ENCODE results near the gene ADPRS.

The ADPRS gene

DNA sequence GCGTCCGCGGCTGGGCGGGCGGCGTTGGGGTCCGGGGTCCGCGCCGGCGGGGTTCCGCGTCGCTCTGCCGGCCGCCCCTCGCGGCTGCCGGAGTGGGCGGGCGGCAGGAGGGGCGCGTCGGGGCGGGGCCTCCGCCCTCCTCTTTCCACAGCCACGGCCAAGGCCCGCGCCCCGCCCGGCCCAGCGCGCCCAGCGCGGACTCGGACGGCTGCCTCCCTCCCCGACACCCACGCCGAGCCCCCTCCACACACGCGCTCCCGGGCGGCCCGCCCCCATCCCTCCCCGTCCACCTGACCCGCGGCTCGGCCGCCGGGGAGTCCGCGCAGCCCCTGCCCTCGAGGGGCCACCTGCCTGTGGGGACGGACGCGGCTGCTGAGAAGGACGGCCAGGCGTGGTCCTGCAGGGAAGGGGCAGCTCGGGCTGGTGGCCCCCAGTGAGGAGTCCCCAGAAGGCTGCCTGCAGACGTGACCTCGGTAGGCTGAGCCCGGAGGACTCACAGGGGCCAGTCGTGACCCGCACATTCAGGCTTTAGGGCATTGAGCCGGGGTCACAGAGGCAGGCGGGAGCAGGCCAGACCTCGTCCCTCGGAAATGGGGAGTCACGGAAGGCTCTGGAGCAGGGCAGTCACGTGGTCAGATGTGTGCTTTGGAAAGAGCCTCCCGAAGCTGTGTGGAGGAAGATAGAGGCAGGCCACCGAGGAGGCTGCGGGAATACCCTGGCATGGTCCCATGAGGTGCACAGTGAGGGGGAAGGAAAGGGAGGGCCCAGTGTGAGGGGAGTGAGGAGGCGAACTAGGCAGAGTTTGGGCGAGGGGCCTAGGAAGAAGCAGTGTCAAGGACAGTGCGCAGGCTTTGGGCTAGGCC is 36.7 kb downstream of the ADPRS start, which contains the start of gene COL8A2:
COL8A2 (minus strand) TSS at position 94 of the 863 bp plus-strand sequence. CDS start 24,980 bp downstream, outside the sequence.
- Mint-ChIP-seq H3K4me3 (peak within 1 kb of the TSS; percentile 44), H3K9me3 (no peaks in the 10 kb centered on the region), H3K4me1 (ENCODE audit: low read depth) (peaks cover 14% of the 10 kb centered on the region), H3K27me3 (ENCODE audit: low read depth) (peaks cover 41% of the 10 kb centered on the region), H3K27ac (no peak within 1 kb of the TSS), H3K36me3 (ENCODE audit: low read depth) (no peaks in the 10 kb centered on the region)
- DNase-seq (ENCODE audit: low spot score) = no peak

DNA sequence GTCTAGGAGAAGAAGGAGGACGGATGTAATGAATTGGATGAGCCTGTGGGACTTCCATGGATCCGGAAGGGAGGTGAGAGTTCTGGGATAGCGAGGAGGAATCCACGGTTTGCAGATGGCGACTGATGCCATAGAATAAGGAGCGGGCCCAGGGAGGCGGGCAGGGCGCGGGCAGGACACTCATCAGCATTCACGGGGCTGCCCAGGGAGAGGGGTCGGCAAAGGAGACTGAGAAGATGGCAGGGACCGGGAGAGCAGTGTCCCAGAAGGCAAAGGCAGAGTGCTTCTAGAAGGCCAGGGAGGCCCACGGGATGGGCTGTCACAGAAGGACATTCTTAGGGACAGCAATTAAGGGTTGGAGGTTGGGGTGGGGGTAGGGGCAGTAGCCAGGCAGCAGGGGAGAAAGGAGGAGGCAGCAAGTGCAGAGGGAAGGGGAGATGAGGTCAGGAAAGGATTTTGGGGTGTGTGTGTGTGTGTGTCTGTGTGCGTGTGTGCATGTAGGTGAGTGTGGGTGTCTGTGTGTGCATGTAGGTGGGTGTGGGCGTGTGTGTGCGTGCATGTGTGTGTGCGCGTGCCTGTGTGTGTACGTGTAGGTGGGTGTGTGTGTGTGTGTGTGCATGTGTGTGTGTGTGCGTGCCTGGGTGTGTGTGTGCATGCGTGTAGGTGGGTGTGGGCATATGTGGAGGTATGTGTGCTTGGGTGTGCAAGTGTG is 37.5 kb downstream of the ADPRS start:
- H3K36me3 Mint-ChIP-seq (ENCODE audit: low read depth) = no peaks in the 10 kb centered on the region
- no peak for DNase-seq (ENCODE audit: low spot score)
- peaks cover 41% of the 10 kb centered on the region for H3K27me3 Mint-ChIP-seq (ENCODE audit: low read depth)
- peaks cover 14% of the 10 kb centered on the region for H3K4me1 Mint-ChIP-seq (ENCODE audit: low read depth)
- H3K4me3 Mint-ChIP-seq = no peak overlapping the region
- H3K27ac Mint-ChIP-seq = no peak overlapping the region
- no peaks in the 10 kb centered on the region for H3K9me3 Mint-ChIP-seq

- Mint-ChIP-seq H3K4me1 (ENCODE audit: low read depth) (peaks cover 14% of the 10 kb centered on the region), H3K9me3 (no peaks in the 10 kb centered on the region), H3K27me3 (ENCODE audit: low read depth) (peaks cover 38% of the 10 kb centered on the region), H3K27ac (no peak overlapping the region), H3K4me3 (no peak overlapping the region), H3K36me3 (ENCODE audit: low read depth) (no peaks in the 10 kb centered on the region)
- no peak for DNase-seq (ENCODE audit: low spot score)
Measured at GRCh38 chr1:36126797-36127500, 38.3 kb downstream of the ADPRS start.

DNA sequence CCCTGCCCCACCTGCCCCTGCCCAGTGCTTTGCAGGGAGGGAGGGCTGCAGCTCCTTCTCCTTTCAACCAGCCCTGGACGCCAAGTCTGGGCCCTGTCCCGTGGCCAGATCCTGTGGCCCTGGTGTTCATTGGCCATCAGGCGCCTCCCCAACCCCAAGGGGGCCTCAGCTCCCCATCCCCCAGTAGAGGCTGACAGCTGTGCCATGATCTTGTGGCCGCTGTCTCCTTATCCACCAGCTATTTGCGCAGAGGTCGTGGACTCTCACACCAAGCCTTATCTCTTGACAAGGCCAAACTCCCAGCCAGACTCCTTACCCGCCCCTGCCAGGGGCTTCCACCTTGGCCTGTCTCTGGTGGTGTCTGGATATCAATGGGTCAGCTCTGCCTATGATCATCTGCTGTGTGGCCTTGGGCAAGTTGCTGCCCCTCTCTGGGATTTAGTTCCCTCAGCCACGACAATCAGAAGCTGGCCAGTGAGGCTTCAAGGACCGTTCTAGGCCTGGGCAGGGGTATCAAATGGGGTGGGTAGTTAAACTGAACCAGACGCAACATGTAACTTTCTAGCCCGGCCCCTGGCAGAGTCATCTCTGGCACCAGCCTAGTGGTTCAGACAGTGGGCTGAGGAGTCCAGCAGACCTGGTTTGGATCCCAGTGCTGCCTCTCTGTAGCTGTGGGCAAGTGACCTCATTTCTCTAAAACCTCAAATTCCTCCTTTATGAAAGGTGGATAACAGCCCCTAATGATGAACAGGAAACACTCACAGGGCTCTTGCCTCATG is 39.6 kb downstream of the ADPRS start:
- no peak overlapping the region for H3K27ac Mint-ChIP-seq
- no peak overlapping the region for H3K4me3 Mint-ChIP-seq
- H3K36me3 Mint-ChIP-seq (ENCODE audit: low read depth) = no peaks in the 10 kb centered on the region
- H3K27me3 Mint-ChIP-seq (ENCODE audit: low read depth) = peaks cover 24% of the 10 kb centered on the region
- peaks cover 8% of the 10 kb centered on the region for H3K4me1 Mint-ChIP-seq (ENCODE audit: low read depth)
- H3K9me3 Mint-ChIP-seq = no peaks in the 10 kb centered on the region
- DNase-seq (ENCODE audit: low spot score) = no peak

GRCh38 chr1:36128905-36129206 is 40.2 kb downstream of the ADPRS start:
- Mint-ChIP-seq H3K4me3 (no peak overlapping the region), H3K36me3 (ENCODE audit: low read depth) (no peaks in the 10 kb centered on the region), H3K27ac (no peak overlapping the region), H3K27me3 (ENCODE audit: low read depth) (peaks cover 20% of the 10 kb centered on the region), H3K9me3 (no peaks in the 10 kb centered on the region), H3K4me1 (ENCODE audit: low read depth) (peaks cover 5% of the 10 kb centered on the region)
- no peak for DNase-seq (ENCODE audit: low spot score)

GRCh38 chr1:36132029-36132428 is 43.3 kb downstream of the ADPRS start:
- Mint-ChIP-seq H3K27me3 (ENCODE audit: low read depth) (no peaks in the 10 kb centered on the region), H3K4me1 (ENCODE audit: low read depth) (peaks cover 2% of the 10 kb centered on the region), H3K4me3 (no peak overlapping the region), H3K36me3 (ENCODE audit: low read depth) (peaks cover 3% of the 10 kb centered on the region), H3K9me3 (no peaks in the 10 kb centered on the region), H3K27ac (no peak overlapping the region)
- no peak for DNase-seq (ENCODE audit: low spot score)

GRCh38 chr1:36133484-36133883 is 44.8 kb downstream of the ADPRS start:
- Mint-ChIP-seq H3K27ac (no peak overlapping the region), H3K9me3 (no peaks in the 10 kb centered on the region), H3K36me3 (ENCODE audit: low read depth) (peaks cover 13% of the 10 kb centered on the region), H3K27me3 (ENCODE audit: low read depth) (no peaks in the 10 kb centered on the region), H3K4me1 (ENCODE audit: low read depth) (peaks cover 2% of the 10 kb centered on the region), H3K4me3 (no peak overlapping the region)
- DNase-seq (ENCODE audit: low spot score) = no peak

GRCh38 chr1:36134031-36134430 is 45.3 kb downstream of the ADPRS start:
- no peaks in the 10 kb centered on the region for H3K9me3 Mint-ChIP-seq
- H3K4me1 Mint-ChIP-seq (ENCODE audit: low read depth) = peaks cover 2% of the 10 kb centered on the region
- no peak for DNase-seq (ENCODE audit: low spot score)
- H3K27ac Mint-ChIP-seq = no peak overlapping the region
- no peaks in the 10 kb centered on the region for H3K27me3 Mint-ChIP-seq (ENCODE audit: low read depth)
- peaks cover 15% of the 10 kb centered on the region for H3K36me3 Mint-ChIP-seq (ENCODE audit: low read depth)
- no peak overlapping the region for H3K4me3 Mint-ChIP-seq

DNA sequence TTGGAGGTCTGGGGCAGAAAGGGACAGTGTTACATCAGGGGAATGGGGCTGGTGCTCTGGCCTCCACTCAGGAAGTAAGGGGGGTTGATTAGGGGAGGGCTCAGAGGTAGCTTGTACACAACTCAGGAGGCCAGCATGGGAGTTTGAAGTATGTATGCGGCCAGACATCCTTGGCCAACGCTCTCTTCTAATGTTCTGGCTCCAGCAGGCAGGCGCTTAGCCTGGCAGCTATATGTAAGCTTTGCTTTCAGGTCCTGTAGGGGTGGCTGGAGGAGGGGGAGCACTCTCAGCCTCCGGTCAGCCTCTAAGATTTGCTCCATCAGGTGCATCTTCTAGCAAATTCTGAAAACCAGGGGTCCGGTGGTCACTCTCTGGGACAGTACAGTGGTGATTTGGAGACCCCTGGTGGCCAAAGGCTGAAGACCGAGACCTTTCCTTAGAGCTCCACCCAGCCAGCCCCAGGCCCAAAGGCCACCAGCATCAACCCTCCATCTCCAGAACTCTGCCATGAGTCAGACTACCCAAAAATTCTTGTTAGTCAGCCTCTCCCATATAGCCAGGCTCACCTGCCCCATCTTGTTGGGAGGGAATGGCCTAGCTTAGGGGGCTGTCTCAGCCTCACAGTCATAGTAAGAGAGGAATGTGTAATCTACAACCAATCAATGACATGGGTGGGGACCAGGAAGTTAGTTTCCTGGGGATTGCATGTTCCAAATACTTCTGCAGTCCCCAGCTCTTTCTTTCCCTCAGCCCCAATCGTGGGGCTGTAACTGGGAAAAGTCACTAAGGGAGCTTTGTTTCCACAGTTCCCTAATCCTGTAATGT is 46.0 kb downstream of the ADPRS start:
- Mint-ChIP-seq H3K27me3 (ENCODE audit: low read depth) (no peaks in the 10 kb centered on the region), H3K4me3 (no peak overlapping the region), H3K27ac (no peak overlapping the region), H3K4me1 (ENCODE audit: low read depth) (peaks cover 2% of the 10 kb centered on the region), H3K36me3 (ENCODE audit: low read depth) (peaks cover 19% of the 10 kb centered on the region), H3K9me3 (no peaks in the 10 kb centered on the region)
- no peak for DNase-seq (ENCODE audit: low spot score)

- H3K36me3 Mint-ChIP-seq (ENCODE audit: low read depth) = peaks cover 19% of the 10 kb centered on the region
- H3K9me3 Mint-ChIP-seq = no peaks in the 10 kb centered on the region
- H3K4me3 Mint-ChIP-seq = no peak overlapping the region
- peak overlapping the region; percentile 1 for H3K27ac Mint-ChIP-seq
- DNase-seq (ENCODE audit: low spot score) = no peak
- H3K4me1 Mint-ChIP-seq (ENCODE audit: low read depth) = peaks cover 3% of the 10 kb centered on the region
- H3K27me3 Mint-ChIP-seq (ENCODE audit: low read depth) = no peaks in the 10 kb centered on the region
Measured at GRCh38 chr1:36135330-36135667, 46.6 kb downstream of the ADPRS start.

DNA sequence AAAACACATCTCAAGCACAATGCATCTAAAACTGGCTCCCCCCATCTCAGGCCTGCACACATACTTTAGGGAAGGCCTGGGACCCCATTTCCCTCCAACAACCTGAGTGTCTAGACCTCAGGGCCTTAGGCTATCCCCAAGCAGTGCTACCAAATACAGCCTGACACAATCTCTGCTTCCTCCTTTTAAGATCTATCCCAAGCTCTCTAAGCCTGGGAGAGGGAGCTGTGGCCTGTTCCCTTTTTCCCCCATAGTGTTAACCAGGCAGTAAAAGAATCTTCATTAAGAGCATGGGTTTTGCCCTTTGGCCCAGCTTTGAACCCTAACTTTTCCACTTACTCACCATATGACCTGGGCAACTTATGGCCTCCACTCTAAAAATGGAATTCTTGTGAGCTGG is 47.1 kb downstream of the ADPRS start:
- H3K4me1 Mint-ChIP-seq (ENCODE audit: low read depth) = peaks cover 3% of the 10 kb centered on the region
- no peak overlapping the region for H3K27ac Mint-ChIP-seq
- peaks cover 19% of the 10 kb centered on the region for H3K36me3 Mint-ChIP-seq (ENCODE audit: low read depth)
- no peak overlapping the region for H3K4me3 Mint-ChIP-seq
- no peak for DNase-seq (ENCODE audit: low spot score)
- H3K9me3 Mint-ChIP-seq = no peaks in the 10 kb centered on the region
- no peaks in the 10 kb centered on the region for H3K27me3 Mint-ChIP-seq (ENCODE audit: low read depth)

DNA sequence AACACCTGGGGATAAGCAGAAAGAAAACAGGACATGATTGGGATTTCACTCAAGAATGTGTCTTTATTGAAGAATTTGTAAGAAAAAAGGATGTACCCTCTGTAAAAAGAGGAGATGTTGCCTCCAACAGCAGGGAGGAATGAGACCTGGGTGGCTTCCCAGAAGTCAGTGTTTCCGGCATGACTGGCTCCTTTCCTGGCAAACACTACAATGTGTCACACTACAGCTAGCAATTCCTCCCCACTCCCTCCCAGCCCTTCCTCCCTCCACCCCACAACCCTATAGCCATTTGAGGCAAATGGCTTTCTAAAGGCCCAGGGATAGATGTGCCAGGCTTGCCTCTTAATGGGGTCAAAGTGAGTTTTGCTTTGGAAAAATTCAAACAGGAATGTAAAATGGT is 47.8 kb downstream of the ADPRS start:
- Mint-ChIP-seq H3K27ac (no peak overlapping the region), H3K4me3 (no peak overlapping the region), H3K4me1 (ENCODE audit: low read depth) (peaks cover 8% of the 10 kb centered on the region), H3K9me3 (no peaks in the 10 kb centered on the region), H3K27me3 (ENCODE audit: low read depth) (no peaks in the 10 kb centered on the region), H3K36me3 (ENCODE audit: low read depth) (peaks cover 23% of the 10 kb centered on the region)
- DNase-seq (ENCODE audit: low spot score) = no peak

DNA sequence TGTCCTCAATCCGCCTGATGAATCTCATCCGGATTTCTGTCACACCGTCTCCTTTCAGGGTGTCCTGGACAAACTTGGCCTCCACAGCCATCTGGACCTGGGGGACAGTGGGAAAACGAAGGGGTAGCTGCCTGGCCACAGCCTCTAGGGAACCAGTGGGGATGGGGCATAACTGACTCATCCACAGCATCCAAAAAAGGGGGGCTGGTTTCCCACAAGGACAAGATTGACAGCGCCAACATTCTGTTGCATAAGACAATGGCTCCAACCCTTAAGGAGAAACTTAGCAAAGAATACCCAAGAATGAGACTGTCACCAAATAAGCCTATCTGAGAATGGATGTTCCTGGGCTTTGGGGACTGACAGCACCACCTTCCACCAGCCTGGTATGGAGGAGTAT is 48.5 kb downstream of the ADPRS start:
- H3K36me3 Mint-ChIP-seq (ENCODE audit: low read depth) = peaks cover 25% of the 10 kb centered on the region
- H3K27me3 Mint-ChIP-seq (ENCODE audit: low read depth) = no peaks in the 10 kb centered on the region
- no peak overlapping the region for H3K27ac Mint-ChIP-seq
- peaks cover 12% of the 10 kb centered on the region for H3K4me1 Mint-ChIP-seq (ENCODE audit: low read depth)
- no peaks in the 10 kb centered on the region for H3K9me3 Mint-ChIP-seq
- H3K4me3 Mint-ChIP-seq = no peak overlapping the region
- no peak for DNase-seq (ENCODE audit: low spot score)

Measured in T-helper 2 cell treated with Interferon-gamma antibody and Interleukin-4, amounts not matched to agents 5 μg/mL and 100 μg/mL, for 36 hours (primary cell).